ENCODE results near the gene DCP1B.

Gene DCP1B

DNA sequence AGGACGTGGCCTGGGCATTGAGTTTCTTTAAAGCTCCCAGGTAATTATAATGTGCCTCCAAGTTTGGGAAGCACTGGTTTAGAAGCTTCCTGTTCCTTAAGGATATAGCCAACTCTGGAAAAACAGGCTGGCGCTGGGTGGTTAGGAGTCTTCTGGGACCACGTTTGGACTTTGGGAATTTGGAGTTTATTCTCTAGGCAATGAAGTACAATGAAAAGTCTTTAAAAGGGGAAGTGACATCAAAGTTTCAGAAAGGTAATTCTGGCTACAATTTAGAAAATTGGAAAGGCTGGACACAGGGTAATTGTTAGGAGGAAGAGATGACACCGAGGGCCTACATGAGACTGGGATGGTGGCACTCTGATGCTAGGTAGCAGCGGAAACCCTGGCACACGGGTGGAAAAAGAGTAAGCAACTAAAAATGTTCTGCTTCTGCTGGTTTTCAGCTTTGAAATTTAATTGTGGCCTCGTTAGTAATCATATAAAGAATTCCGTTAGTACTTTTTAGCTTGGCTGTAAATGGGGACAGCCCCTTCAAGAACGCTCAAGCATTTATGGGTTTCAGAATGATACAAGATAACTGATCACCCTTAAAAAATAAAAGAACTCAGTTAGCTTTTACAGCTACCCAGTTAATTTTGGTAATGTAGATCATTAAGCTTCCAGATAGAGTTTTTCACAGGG is 12.7 kb upstream of the DCP1B start:
- no peak overlapping the region for H3K27ac ChIP-seq
- H3K9me3 ChIP-seq (ENCODE audit: severe bottlenecking), result peaks cover 3% of the 10 kb centered on the region
- no peaks in the 10 kb centered on the region for H3K27me3 ChIP-seq (ENCODE audit: insufficient read depth, low read depth, severe bottlenecking)
- no peak for DNase-seq
- no peak overlapping the region for H3K4me3 ChIP-seq (ENCODE audit: low read depth, low read length)
- no peak for TF ChIP-seq CTCF (IDR thresholded peaks at IDR 0.05; ENCODE audit: low read depth, low read length)
- H3K36me3 ChIP-seq, result no peaks in the 10 kb centered on the region

DNA sequence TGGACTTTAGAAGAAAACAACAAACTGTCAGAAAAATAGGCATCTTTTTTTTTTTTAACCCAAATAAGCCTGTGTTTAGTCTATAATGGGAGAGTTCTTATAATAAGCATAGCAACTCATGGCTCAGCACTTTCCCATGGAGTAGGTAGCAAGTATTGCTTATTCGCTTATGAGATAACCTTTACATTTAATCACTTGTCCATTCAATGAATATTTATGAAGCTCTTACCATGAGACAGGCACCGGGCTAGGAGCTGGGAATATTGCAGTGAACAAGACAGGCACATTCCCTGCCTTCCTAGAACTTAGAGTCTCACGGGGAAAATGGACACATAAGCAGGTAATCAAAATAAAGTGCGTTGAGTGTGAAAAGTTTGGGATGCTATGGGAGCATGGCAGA is 10.0 kb upstream of the DCP1B start:
- H3K27ac ChIP-seq, result no peak overlapping the region
- no peaks in the 10 kb centered on the region for H3K9me3 ChIP-seq (ENCODE audit: severe bottlenecking)
- H3K27me3 ChIP-seq (ENCODE audit: insufficient read depth, low read depth, severe bottlenecking), result no peaks in the 10 kb centered on the region
- DNase-seq, result no peak
- TF ChIP-seq CTCF (IDR thresholded peaks at IDR 0.05; ENCODE audit: low read depth, low read length), result no peak
- no peak overlapping the region for H3K4me3 ChIP-seq (ENCODE audit: low read depth, low read length)
- no peaks in the 10 kb centered on the region for H3K36me3 ChIP-seq

DNA sequence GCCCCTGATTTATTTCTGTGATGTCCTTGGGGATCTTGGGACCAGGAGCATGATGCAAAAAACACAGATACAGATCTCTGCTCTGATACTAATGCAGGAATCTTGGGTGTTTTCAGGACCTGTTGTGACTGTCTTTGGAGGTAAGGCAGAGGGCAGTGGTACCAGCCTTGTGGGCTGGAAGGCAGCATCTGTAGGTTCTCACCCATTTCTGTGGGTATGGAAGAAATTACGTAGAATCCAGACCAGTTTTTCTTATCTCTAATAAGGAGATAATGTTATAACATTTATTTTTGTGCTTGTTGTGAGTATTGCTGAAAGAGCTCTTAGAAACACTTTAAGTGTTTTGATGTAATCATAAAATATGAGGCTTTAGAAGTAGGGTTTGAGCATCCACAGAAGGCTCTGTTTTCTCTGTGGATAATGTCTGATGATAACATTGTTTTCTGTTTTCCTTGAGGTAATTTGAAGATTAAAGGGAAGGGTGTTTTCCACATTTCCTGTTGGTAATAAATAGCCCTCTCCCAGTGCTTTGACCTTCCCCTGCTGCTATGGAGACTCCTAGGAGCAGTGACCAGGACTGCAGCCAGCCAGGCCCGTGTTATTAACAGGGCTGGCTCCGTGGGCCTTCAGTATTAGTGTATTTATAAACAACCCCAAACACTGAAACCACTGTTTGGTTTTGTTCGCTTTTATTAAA is 9.4 kb upstream of the DCP1B start:
- Histone ChIP-seq H3K27ac (no peak overlapping the region), H3K9me3 (ENCODE audit: severe bottlenecking) (no peaks in the 10 kb centered on the region), H3K4me3 (ENCODE audit: low read depth, low read length) (no peak overlapping the region), H3K36me3 (no peaks in the 10 kb centered on the region), H3K27me3 (ENCODE audit: insufficient read depth, low read depth, severe bottlenecking) (no peaks in the 10 kb centered on the region)
- no peak for TF ChIP-seq CTCF (IDR thresholded peaks at IDR 0.05; ENCODE audit: low read depth, low read length)
- no peak for DNase-seq

- no peak overlapping the region for H3K27ac ChIP-seq
- TF ChIP-seq CTCF (IDR thresholded peaks at IDR 0.05; ENCODE audit: low read depth, low read length), result no peak
- H3K27me3 ChIP-seq (ENCODE audit: insufficient read depth, low read depth, severe bottlenecking), result no peaks in the 10 kb centered on the region
- no peak overlapping the region for H3K4me3 ChIP-seq (ENCODE audit: low read depth, low read length)
- no peaks in the 10 kb centered on the region for H3K9me3 ChIP-seq (ENCODE audit: severe bottlenecking)
- no peak for DNase-seq
- H3K36me3 ChIP-seq, result no peaks in the 10 kb centered on the region
Observed at GRCh38 chr12:2013086-2013485, 8.8 kb upstream of the DCP1B start.

- peak; percentile 32; the same call in 1 of the 2 replicates for TF ChIP-seq CTCF (IDR thresholded peaks at IDR 0.05; ENCODE audit: low read depth, low read length)
- Histone ChIP-seq H3K4me3 (ENCODE audit: low read depth, low read length) (no peak overlapping the region), H3K27me3 (ENCODE audit: insufficient read depth, low read depth, severe bottlenecking) (no peaks in the 10 kb centered on the region), H3K9me3 (ENCODE audit: severe bottlenecking) (no peaks in the 10 kb centered on the region), H3K27ac (no peak overlapping the region), H3K36me3 (no peaks in the 10 kb centered on the region)
- DNase-seq, result no peak
Observed at GRCh38 chr12:2011643-2012607, 7.7 kb upstream of the DCP1B start.
